ENCODE results near the gene DDX41.
"Not testable (repeated sequence)": the region's sequence is repeated elsewhere in the genome, so short reads cannot be mapped to it uniquely, and the experiment has no call there.

Gene DDX41

DNA sequence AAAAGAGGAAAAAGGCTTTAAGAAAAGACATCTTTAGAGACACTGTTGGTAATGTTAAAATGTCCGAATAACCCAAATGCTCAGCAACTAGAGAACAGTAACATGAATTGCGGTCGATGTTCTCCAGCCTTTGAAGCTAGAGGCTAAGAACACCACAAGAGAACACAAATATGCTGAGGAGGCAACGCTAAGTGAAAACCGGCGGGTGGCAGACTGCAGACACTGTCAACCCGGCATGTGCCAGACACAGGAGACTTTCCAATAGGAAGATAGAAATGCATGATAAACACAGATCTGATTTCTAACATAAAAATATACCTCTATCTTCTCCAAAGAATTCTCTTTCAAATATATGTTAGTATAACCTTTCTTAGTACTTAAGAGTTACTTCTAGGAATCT is 18.4 kb upstream of the DDX41 start:
- TF ChIP-seq, protein P1, sequence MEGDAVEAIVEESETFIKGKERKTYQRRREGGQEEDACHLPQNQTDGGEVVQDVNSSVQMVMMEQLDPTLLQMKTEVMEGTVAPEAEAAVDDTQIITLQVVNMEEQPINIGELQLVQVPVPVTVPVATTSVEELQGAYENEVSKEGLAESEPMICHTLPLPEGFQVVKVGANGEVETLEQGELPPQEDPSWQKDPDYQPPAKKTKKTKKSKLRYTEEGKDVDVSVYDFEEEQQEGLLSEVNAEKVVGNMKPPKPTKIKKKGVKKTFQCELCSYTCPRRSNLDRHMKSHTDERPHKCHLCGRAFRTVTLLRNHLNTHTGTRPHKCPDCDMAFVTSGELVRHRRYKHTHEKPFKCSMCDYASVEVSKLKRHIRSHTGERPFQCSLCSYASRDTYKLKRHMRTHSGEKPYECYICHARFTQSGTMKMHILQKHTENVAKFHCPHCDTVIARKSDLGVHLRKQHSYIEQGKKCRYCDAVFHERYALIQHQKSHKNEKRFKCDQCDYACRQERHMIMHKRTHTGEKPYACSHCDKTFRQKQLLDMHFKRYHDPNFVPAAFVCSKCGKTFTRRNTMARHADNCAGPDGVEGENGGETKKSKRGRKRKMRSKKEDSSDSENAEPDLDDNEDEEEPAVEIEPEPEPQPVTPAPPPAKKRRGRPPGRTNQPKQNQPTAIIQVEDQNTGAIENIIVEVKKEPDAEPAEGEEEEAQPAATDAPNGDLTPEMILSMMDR (IDR thresholded peaks at IDR 0.05; ENCODE audit: low read length), result no peak
- TF ChIP-seq EZH2phosphoT487 (IDR thresholded peaks at IDR 0.05; ENCODE audit: low read length) (no peak), EZH2 (optimal IDR thresholded peaks at IDR 0.05; ENCODE audit: low read depth, low read length) (no peak)
- Histone ChIP-seq H2AFZ (ENCODE audit: low read length) (no peak overlapping the region), H3K9ac (ENCODE audit: low read length) (no peak overlapping the region), H3K27me3 (replicated peaks; ENCODE audit: insufficient read depth, low read length) (no peaks in the 10 kb centered on the region), H3K36me3 (replicated peaks; ENCODE audit: insufficient read depth, low read length) (no peaks in the 10 kb centered on the region; the same call in 1 of the 2 replicates), H3K4me2 (ENCODE audit: low read depth, low read length) (no peak overlapping the region), H3K4me1 (ENCODE audit: low read length) (no peaks in the 10 kb centered on the region), H4K20me1 (ENCODE audit: insufficient read depth, low read length) (no peaks in the 10 kb centered on the region), H3K27ac (ENCODE audit: low read length) (no peak overlapping the region), H3K9me3 (replicated peaks; ENCODE audit: insufficient read depth, low read length) (no peaks in the 10 kb centered on the region), H3K79me2 (ENCODE audit: low read length) (peaks cover 33% of the 10 kb centered on the region), H3F3A (ENCODE audit: insufficient read depth, low read length) (no peaks in the 10 kb centered on the region), H3K4me3 (ENCODE audit: low read length) (no peak overlapping the region), H3K9me2 (replicated peaks; ENCODE audit: insufficient read depth, low read length) (no peaks in the 10 kb centered on the region)
- no peak for DNase-seq

DNA sequence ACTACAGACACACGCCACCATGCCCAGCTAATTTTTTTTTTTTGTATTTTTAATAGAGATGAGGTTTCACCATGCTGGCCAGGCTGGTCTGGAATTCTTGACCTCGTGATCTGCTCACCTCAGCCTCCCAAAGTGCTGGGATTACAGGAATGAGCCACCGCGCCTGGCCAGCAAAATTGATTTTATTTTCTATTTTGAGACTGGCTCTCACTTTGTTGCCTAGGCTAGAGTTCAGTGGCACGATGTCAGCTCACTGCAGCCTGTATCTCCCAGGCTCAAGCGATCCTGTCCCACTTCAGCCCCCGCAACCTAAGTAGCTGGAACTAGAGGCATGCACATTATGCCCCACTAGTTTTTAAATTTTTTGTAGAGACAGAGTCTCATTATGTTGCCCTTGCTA is 17.7 kb upstream of the DDX41 start:
- H3K36me3 ChIP-seq (replicated peaks; ENCODE audit: insufficient read depth, low read length); H2AFZ ChIP-seq (ENCODE audit: low read length); H3K4me3 ChIP-seq (ENCODE audit: low read length); H3K9ac ChIP-seq (ENCODE audit: low read length); H3F3A ChIP-seq (ENCODE audit: insufficient read depth, low read length); H4K20me1 ChIP-seq (ENCODE audit: insufficient read depth, low read length); H3K9me3 ChIP-seq (replicated peaks; ENCODE audit: insufficient read depth, low read length); H3K4me2 ChIP-seq (ENCODE audit: low read depth, low read length); DNase-seq; H3K4me1 ChIP-seq (ENCODE audit: low read length); H3K27ac ChIP-seq (ENCODE audit: low read length); H3K27me3 ChIP-seq (replicated peaks; ENCODE audit: insufficient read depth, low read length); H3K9me2 ChIP-seq (replicated peaks; ENCODE audit: insufficient read depth, low read length): not testable (repeated sequence)
- peaks cover 31% of the 10 kb centered on the region for H3K79me2 ChIP-seq (ENCODE audit: low read length)

DNA sequence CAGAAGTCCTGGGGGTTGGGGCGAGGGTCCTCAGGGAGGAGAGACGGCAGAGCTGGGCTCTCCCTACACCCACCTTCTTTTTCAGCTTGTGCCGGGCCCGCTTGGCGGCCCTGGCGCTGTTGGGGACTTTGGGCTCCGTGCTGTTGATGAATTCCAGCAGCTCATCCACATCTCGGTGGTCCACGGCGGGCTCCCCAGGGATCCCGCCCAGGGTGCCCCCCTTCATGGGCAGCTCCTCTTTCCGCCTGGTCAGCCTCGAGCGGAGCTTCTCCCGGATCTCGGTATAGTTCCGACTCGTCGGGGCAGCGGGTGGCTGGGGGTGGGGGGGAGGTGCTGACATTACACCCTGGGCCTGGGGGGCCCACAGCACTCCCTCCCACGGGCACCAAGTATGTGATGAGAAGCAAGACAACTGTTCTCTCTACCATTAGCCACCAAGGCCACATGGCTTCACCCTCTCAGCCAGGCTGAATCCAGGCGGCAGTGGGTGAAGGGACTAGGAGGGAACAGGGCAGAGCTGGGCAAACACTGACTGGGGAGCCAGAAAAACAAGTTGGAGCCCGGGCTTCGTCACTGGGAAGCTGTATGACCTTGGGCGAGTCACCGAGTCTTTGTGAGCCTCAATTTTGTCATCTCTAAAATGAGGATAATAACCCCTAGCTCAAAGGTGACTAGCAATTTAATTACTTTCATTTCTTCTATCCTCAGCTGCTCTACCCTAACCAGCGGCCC is 14.6 kb upstream of the DDX41 start:
- H3K9me3 ChIP-seq (replicated peaks; ENCODE audit: insufficient read depth, low read length), result no peaks in the 10 kb centered on the region
- no peak for DNase-seq
- no peaks in the 10 kb centered on the region for H3F3A ChIP-seq (ENCODE audit: insufficient read depth, low read length)
- H3K27me3 ChIP-seq (replicated peaks; ENCODE audit: insufficient read depth, low read length), result no peaks in the 10 kb centered on the region
- no peaks in the 10 kb centered on the region for H3K4me1 ChIP-seq (ENCODE audit: low read length)
- H3K9me2 ChIP-seq (replicated peaks; ENCODE audit: insufficient read depth, low read length), result no peaks in the 10 kb centered on the region
- no peak overlapping the region for H3K4me2 ChIP-seq (ENCODE audit: low read depth, low read length)
- H3K9ac ChIP-seq (ENCODE audit: low read length), result no peak overlapping the region
- H4K20me1 ChIP-seq (ENCODE audit: insufficient read depth, low read length), result no peaks in the 10 kb centered on the region
- no peak for TF ChIP-seq EZH2 (optimal IDR thresholded peaks at IDR 0.05; ENCODE audit: low read depth, low read length)
- TF ChIP-seq EZH2phosphoT487 (IDR thresholded peaks at IDR 0.05; ENCODE audit: low read length), result no peak
- TF ChIP-seq, protein P1 (IDR thresholded peaks at IDR 0.05; ENCODE audit: low read length), result no peak
- no peak overlapping the region for H3K4me3 ChIP-seq (ENCODE audit: low read length)
- no peaks in the 10 kb centered on the region; the same call in 1 of the 2 replicates for H3K36me3 ChIP-seq (replicated peaks; ENCODE audit: insufficient read depth, low read length)
- no peak overlapping the region for H3K27ac ChIP-seq (ENCODE audit: low read length)
- peaks cover 12% of the 10 kb centered on the region for H3K79me2 ChIP-seq (ENCODE audit: low read length)
- H2AFZ ChIP-seq (ENCODE audit: low read length), result no peak overlapping the region

DNA sequence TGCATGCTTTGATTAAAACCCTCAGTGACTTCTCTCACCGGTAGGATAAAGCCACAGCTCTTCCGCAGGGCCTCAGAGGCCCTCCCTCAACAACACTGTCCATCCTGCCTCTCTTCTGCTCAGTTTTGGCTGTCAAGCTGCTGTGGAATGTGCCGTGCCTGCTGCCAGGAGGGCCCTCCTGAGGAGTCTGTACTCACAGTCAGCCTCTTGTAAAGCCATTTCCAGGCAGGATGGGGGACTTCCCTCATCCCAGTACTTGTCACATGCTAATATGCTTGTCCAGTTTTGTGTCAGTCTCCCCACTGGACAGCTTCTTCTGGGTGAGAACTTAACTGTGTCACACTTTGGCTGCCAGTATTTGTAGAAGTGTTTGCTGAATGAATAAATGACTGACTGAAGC is 13.9 kb upstream of the DDX41 start:
- no peaks in the 10 kb centered on the region for H3F3A ChIP-seq (ENCODE audit: insufficient read depth, low read length)
- DNase-seq, result no peak
- no peak overlapping the region for H2AFZ ChIP-seq (ENCODE audit: low read length)
- no peaks in the 10 kb centered on the region; the same call in 1 of the 2 replicates for H3K36me3 ChIP-seq (replicated peaks; ENCODE audit: insufficient read depth, low read length)
- no peaks in the 10 kb centered on the region for H3K9me2 ChIP-seq (replicated peaks; ENCODE audit: insufficient read depth, low read length)
- no peak overlapping the region for H3K27ac ChIP-seq (ENCODE audit: low read length)
- TF ChIP-seq, protein P1 (IDR thresholded peaks at IDR 0.05; ENCODE audit: low read length), result no peak
- no peak for TF ChIP-seq EZH2phosphoT487 (IDR thresholded peaks at IDR 0.05; ENCODE audit: low read length)
- TF ChIP-seq EZH2 (optimal IDR thresholded peaks at IDR 0.05; ENCODE audit: low read depth, low read length), result no peak
- H4K20me1 ChIP-seq (ENCODE audit: insufficient read depth, low read length), result no peaks in the 10 kb centered on the region
- H3K4me2 ChIP-seq (ENCODE audit: low read depth, low read length), result no peak overlapping the region
- peaks cover 17% of the 10 kb centered on the region for H3K79me2 ChIP-seq (ENCODE audit: low read length)
- no peaks in the 10 kb centered on the region for H3K9me3 ChIP-seq (replicated peaks; ENCODE audit: insufficient read depth, low read length)
- no peaks in the 10 kb centered on the region for H3K27me3 ChIP-seq (replicated peaks; ENCODE audit: insufficient read depth, low read length)
- no peak overlapping the region for H3K9ac ChIP-seq (ENCODE audit: low read length)
- H3K4me3 ChIP-seq (ENCODE audit: low read length), result no peak overlapping the region
- H3K4me1 ChIP-seq (ENCODE audit: low read length), result no peaks in the 10 kb centered on the region

Measured in MM.1S (cell line).